Activated CD8-positive, alpha-beta T cell treated with anti-CD3 and anti-CD28 coated beads for 36 hours (primary cell): Measurements from ENCODE around the gene P2RX3. TPM values are rescaled to one million over a fixed set of nuclear protein-coding genes. Genes with fewer than 3 reads are reported as not detected.

Source experiments
- ATAC-seq: fragments of 200-7000 bp; cut with Tn5 transposase; one replicate; pipeline ENCODE4 v1.10.0; 2021; ENCODE audit warnings: mild to moderate bottlenecking, moderate library complexity
- CTCF ChIA-PET: fragments of 350-600 bp; sonication (Branson Sonifier 250); formaldehyde crosslinking; loops from one replicate; lab custom pipeline; 2021; ENCODE audit warnings: antibody characterized with exemption; lab: Charles Lee
- POLR2A ChIA-PET: fragments of 350-600 bp; sonication (Branson Sonifier 250); formaldehyde crosslinking; loops from one replicate; lab custom pipeline; 2021; ENCODE audit warnings: antibody characterized with exemption; lab: Charles Lee
- DNase-seq: peaks from one replicate; pipeline ENCODE4 v3.0.0-alpha.2; 2020
- H3K27ac Mint-ChIP-seq: one replicate; pipeline ENCODE4 v1.8.0; 2021; ENCODE audit warnings: mild to moderate bottlenecking, mixed read lengths
- H3K27me3 Mint-ChIP-seq: one replicate; pipeline ENCODE4 v1.8.0; 2021; ENCODE audit warnings: mixed read lengths
- H3K36me3 Mint-ChIP-seq: one replicate; pipeline ENCODE4 v1.8.0; 2021; ENCODE audit warnings: low read depth, mixed read lengths
- H3K4me1 Mint-ChIP-seq: one replicate; pipeline ENCODE4 v1.8.0; 2021; ENCODE audit warnings: low read depth, mixed read lengths
- H3K4me3 Mint-ChIP-seq: one replicate; pipeline ENCODE4 v1.8.0; 2021; ENCODE audit warnings: mild to moderate bottlenecking, moderate library complexity, mixed read lengths
- H3K9me3 Mint-ChIP-seq: one replicate; pipeline ENCODE4 v1.8.0; 2021; ENCODE audit warnings: mixed read lengths
- CTCF ChIP-seq: fragments of 200-600 bp; IDR thresholded peaks from one replicate; pipeline ENCODE4 v1.8.0; 2022; ENCODE audit warnings: antibody characterized with exemption, mild to moderate bottlenecking
- intact Hi-C: fragments of 100-400 bp; cut with micrococcal nuclease; formaldehyde crosslinking; loops from one replicate; pipeline ENCODE4 v1.10.0; 2022
- total RNA-seq, 2 experiments: library from RNA; stranded (reverse); gene quantifications; one replicate each; pipeline ENCODE4 v1.2.3, GENCODE V29; 2021

Gene P2RX3
- total RNA-seq, 2 experiments from 2014 or later = not detected

GRCh38 chr11:57391539-57391938 lies 53.4 kb downstream of the P2RX3 start:
- Mint-ChIP-seq H3K27ac (no peak overlapping the region), H3K27me3 (no peaks in the 10 kb centered on the region), H3K4me1 (no peaks in the 10 kb centered on the region), H3K4me3 (no peak overlapping the region), H3K9me3 (no peaks in the 10 kb centered on the region), H3K36me3 (no peaks in the 10 kb centered on the region)
- no peak for ATAC-seq
- no peak for TF ChIP-seq CTCF
- CTCF ChIA-PET = interaction anchor here (1.3 kb wide), 1 partner anchor 11 kb away, joined by 3 read pairs; no protein-coding TSS in a partner anchor
- intact Hi-C loops = no loop called here
- no peak for DNase-seq
- POLR2A ChIA-PET = interaction anchor here (4.5 to 19.8 kb wide), 2 partner anchors 9 to 30 kb away, joined by 30 to 264 read pairs; partner anchors contain the start of gene SLC43A3

GRCh38 chr11:57392066-57392762 lies 54.1 kb downstream of the P2RX3 start:
- no peak overlapping the region for H3K27ac Mint-ChIP-seq
- TF ChIP-seq CTCF = no peak
- CTCF ChIA-PET = interaction anchor here (1.3 to 2.5 kb wide), 3 partner anchors 10 to 65 kb away, joined by 3 to 13 read pairs (median 6); no protein-coding TSS in a partner anchor
- ATAC-seq (no peak), DNase-seq (no peak)
- no peaks in the 10 kb centered on the region for H3K9me3 Mint-ChIP-seq
- no peaks in the 10 kb centered on the region for H3K27me3 Mint-ChIP-seq
- intact Hi-C loops = no loop called here
- POLR2A ChIA-PET = interaction anchor here (1.2 to 19.8 kb wide), 4 partner anchors 8 to 29 kb away, joined by 4 to 264 read pairs (median 20); partner anchors contain the start of gene SLC43A3
- H3K4me3 Mint-ChIP-seq = no peak overlapping the region
- no peaks in the 10 kb centered on the region for H3K36me3 Mint-ChIP-seq
- no peaks in the 10 kb centered on the region for H3K4me1 Mint-ChIP-seq

GRCh38 chr11:57392763-57393105 lies 54.6 kb downstream of the P2RX3 start:
- ATAC-seq = no peak
- H3K27me3 Mint-ChIP-seq = no peaks in the 10 kb centered on the region
- no peak for TF ChIP-seq CTCF
- no peaks in the 10 kb centered on the region for H3K36me3 Mint-ChIP-seq
- POLR2A ChIA-PET = interaction anchor here (1.0 to 19.8 kb wide), 4 partner anchors 10 to 29 kb away, joined by 3 to 264 read pairs (median 6); partner anchors contain the start of gene SLC43A3
- no peak overlapping the region for H3K4me3 Mint-ChIP-seq
- CTCF ChIA-PET = interaction anchor here (1.3 to 2.5 kb wide), 3 partner anchors 10 to 65 kb away, joined by 3 to 13 read pairs (median 6); no protein-coding TSS in a partner anchor
- H3K9me3 Mint-ChIP-seq = no peaks in the 10 kb centered on the region
- no peak overlapping the region for H3K27ac Mint-ChIP-seq
- no peaks in the 10 kb centered on the region for H3K4me1 Mint-ChIP-seq
- no peak for DNase-seq
- intact Hi-C loops = no loop called here

- ATAC-seq (no peak), DNase-seq (no peak)
- TF ChIP-seq CTCF = no peak
- POLR2A ChIA-PET = interaction anchor here (1.2 to 19.8 kb wide), 4 partner anchors 8 to 27 kb away, joined by 5 to 264 read pairs (median 8); partner anchors contain the start of gene SLC43A3
- Mint-ChIP-seq H3K27ac (no peak overlapping the region), H3K36me3 (no peaks in the 10 kb centered on the region), H3K4me3 (no peak overlapping the region), H3K4me1 (no peaks in the 10 kb centered on the region), H3K27me3 (no peaks in the 10 kb centered on the region), H3K9me3 (no peaks in the 10 kb centered on the region)
- intact Hi-C loops = no loop called here
- CTCF ChIA-PET = interaction anchor here (1.0 to 2.5 kb wide), 4 partner anchors 24 to 99 kb away, joined by 3 to 13 read pairs (median 4); no protein-coding TSS in a partner anchor
Measured at GRCh38 chr11:57394203-57394965, 56.2 kb downstream of the P2RX3 start.
